Loucy (cell line): ENCODE data around the gene MICALL1.

Source experiments
- H2AFZ ChIP-seq: fragments of 200-600 bp; sonication (generic); 2 replicates; pipeline ENCODE4 v1.6.0; 2016; ENCODE audit warnings: antibody characterized with exemption, mild to moderate bottlenecking, low read length, moderate library complexity
- H3F3A ChIP-seq: fragments of 200-600 bp; 2 replicates; pipeline ENCODE4 v1.6.0; 2016; ENCODE audit warnings: antibody characterized with exemption, low read depth, mild to moderate bottlenecking
- H3K27me3 ChIP-seq: fragments of 200-600 bp; sonication (generic); 2 replicates; pipeline ENCODE4 v1.6.1; 2014; ENCODE audit warnings: low read length, mild to moderate bottlenecking; ENCODE audit not compliant: insufficient read depth, poor library complexity, severe bottlenecking
- H3K36me3 ChIP-seq: fragments of 200-600 bp; sonication (generic); 2 replicates; pipeline ENCODE4 v1.6.1; 2016; ENCODE audit warnings: low read length; ENCODE audit not compliant: insufficient read depth
- H3K4me1 ChIP-seq: fragments of 200-600 bp; sonication (generic); 2 replicates; pipeline ENCODE4 v1.5.1; 2014; ENCODE audit warnings: low read length, mild to moderate bottlenecking; ENCODE audit not compliant: insufficient read depth, poor library complexity, severe bottlenecking
- H3K4me2 ChIP-seq: fragments of 200-600 bp; sonication (generic); 2 replicates; pipeline ENCODE4 v1.6.0; 2014; ENCODE audit warnings: antibody characterized with exemption, low read length, low read depth, mild to moderate bottlenecking; ENCODE audit not compliant: poor library complexity, severe bottlenecking
- H3K4me3 ChIP-seq: fragments of 200-600 bp; sonication (generic); 2 replicates; pipeline ENCODE4 v1.5.1; 2014; ENCODE audit warnings: low read length, mild to moderate bottlenecking, mixed read lengths; ENCODE audit not compliant: poor library complexity, severe bottlenecking
- H3K79me2 ChIP-seq: fragments of 200-600 bp; sonication (generic); 2 replicates; pipeline ENCODE4 v1.6.1; 2014; ENCODE audit warnings: low read length; ENCODE audit not compliant: insufficient read depth
- H3K9ac ChIP-seq: fragments of 200-600 bp; sonication (generic); 2 replicates; pipeline ENCODE4 v1.6.0; 2014; ENCODE audit warnings: mild to moderate bottlenecking, low read depth, low read length, moderate library complexity; ENCODE audit not compliant: poor library complexity, severe bottlenecking
- H3K9me2 ChIP-seq: fragments of 200-600 bp; sonication (generic); replicated peaks from 2 replicates; pipeline ENCODE4 v1.6.1; 2016; ENCODE audit warnings: low read depth, low read length, mixed read lengths
- H3K9me3 ChIP-seq: fragments of 200-600 bp; sonication (generic); 2 replicates; pipeline ENCODE4 v1.6.1; 2014; ENCODE audit warnings: mild to moderate bottlenecking, antibody characterized with exemption, low read length, low read depth; ENCODE audit not compliant: insufficient read depth
- H4K20me1 ChIP-seq: fragments of 200-600 bp; sonication (generic); 2 replicates; pipeline ENCODE4 v1.6.0; 2014; ENCODE audit warnings: antibody characterized with exemption, low read length, mild to moderate bottlenecking; ENCODE audit not compliant: insufficient read depth, poor library complexity, severe bottlenecking
- EZH2phosphoT487 ChIP-seq: fragments of 200-600 bp; IDR thresholded peaks from 2 replicates; pipeline ENCODE4 v1.6.1; 2018; ENCODE audit warnings: antibody characterized with exemption, mild to moderate bottlenecking, moderate library complexity, borderline replicate concordance
- TF ChIP-seq, protein P1 (sequence below): fragments of 200-600 bp; sonication (generic); conservative IDR thresholded peaks from 2 replicates; pipeline ENCODE4 v1.5.1; 2014; ENCODE audit warnings: mild to moderate bottlenecking, antibody characterized with exemption, low read length

Gene MICALL1

DNA sequence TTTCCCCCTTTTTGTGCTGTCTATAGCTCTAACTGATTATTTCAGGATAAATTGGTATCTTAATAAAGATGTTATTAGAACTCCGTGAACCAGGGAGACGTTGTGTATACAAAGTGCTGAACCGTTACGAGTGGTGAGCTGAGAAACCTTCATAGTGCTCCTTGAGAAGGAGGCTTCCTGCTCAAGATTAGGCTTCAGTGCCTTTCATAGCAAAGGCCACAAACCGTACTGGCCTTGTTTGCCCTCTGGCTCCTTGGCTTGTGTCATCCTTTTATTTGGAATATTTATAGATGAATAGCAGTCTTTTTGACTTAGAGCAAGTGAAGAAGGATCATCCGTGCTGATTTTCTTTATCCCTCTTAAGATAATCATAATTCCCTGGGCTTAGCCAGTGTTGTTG lies 40.6 kb upstream of the MICALL1 start:
- peaks cover 9% of the 10 kb centered on the region; the same call in 1 of the 2 replicates for H3K79me2 ChIP-seq
- no peaks in the 10 kb centered on the region for H3K9me3 ChIP-seq
- H3K36me3 ChIP-seq: peaks cover 79% of the 10 kb centered on the region
- no peak overlapping the region for H3K4me3 ChIP-seq
- no peak overlapping the region for H3K9ac ChIP-seq
- H3K9me2 ChIP-seq: no peaks in the 10 kb centered on the region
- no peak overlapping the region for H3K4me2 ChIP-seq
- H3F3A ChIP-seq: no peaks in the 10 kb centered on the region
- H3K4me1 ChIP-seq: no peaks in the 10 kb centered on the region
- TF ChIP-seq, protein P1, sequence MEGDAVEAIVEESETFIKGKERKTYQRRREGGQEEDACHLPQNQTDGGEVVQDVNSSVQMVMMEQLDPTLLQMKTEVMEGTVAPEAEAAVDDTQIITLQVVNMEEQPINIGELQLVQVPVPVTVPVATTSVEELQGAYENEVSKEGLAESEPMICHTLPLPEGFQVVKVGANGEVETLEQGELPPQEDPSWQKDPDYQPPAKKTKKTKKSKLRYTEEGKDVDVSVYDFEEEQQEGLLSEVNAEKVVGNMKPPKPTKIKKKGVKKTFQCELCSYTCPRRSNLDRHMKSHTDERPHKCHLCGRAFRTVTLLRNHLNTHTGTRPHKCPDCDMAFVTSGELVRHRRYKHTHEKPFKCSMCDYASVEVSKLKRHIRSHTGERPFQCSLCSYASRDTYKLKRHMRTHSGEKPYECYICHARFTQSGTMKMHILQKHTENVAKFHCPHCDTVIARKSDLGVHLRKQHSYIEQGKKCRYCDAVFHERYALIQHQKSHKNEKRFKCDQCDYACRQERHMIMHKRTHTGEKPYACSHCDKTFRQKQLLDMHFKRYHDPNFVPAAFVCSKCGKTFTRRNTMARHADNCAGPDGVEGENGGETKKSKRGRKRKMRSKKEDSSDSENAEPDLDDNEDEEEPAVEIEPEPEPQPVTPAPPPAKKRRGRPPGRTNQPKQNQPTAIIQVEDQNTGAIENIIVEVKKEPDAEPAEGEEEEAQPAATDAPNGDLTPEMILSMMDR: no peak
- H2AFZ ChIP-seq: no peak overlapping the region
- peaks cover 7% of the 10 kb centered on the region for H4K20me1 ChIP-seq
- H3K27me3 ChIP-seq: no peaks in the 10 kb centered on the region

DNA sequence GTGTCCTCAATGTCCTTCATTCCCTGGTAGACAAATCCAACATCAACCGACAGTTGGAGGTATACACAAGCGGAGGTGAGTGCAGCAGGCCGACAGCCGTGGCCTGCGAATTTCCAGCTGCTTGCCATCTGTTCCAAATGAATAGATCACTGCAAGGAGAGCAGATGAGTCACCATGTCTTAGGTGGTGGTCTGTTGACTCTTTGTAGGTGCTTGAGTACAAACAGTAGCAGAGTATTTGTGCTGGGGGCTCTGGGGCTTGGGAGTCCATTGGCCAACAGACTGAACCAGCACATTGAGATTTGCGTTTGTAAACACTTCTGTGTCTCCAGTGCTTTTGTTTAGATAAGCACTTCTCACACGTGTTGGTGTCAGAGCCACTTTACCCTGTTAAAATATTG lies 35.8 kb upstream of the MICALL1 start:
- Histone ChIP-seq H3K9me3 (no peaks in the 10 kb centered on the region), H3K79me2 (peaks cover 4% of the 10 kb centered on the region; the same call in 1 of the 2 replicates), H3K27me3 (no peaks in the 10 kb centered on the region), H2AFZ (no peak overlapping the region), H3K4me3 (no peak overlapping the region), H3K9ac (no peak overlapping the region), H3K36me3 (peaks cover 78% of the 10 kb centered on the region), H4K20me1 (no peaks in the 10 kb centered on the region), H3K9me2 (no peaks in the 10 kb centered on the region), H3K4me2 (no peak overlapping the region), H3K4me1 (no peaks in the 10 kb centered on the region), H3F3A (no peaks in the 10 kb centered on the region)
- no peak for TF ChIP-seq EZH2phosphoT487
- TF ChIP-seq, protein P1: no peak

DNA sequence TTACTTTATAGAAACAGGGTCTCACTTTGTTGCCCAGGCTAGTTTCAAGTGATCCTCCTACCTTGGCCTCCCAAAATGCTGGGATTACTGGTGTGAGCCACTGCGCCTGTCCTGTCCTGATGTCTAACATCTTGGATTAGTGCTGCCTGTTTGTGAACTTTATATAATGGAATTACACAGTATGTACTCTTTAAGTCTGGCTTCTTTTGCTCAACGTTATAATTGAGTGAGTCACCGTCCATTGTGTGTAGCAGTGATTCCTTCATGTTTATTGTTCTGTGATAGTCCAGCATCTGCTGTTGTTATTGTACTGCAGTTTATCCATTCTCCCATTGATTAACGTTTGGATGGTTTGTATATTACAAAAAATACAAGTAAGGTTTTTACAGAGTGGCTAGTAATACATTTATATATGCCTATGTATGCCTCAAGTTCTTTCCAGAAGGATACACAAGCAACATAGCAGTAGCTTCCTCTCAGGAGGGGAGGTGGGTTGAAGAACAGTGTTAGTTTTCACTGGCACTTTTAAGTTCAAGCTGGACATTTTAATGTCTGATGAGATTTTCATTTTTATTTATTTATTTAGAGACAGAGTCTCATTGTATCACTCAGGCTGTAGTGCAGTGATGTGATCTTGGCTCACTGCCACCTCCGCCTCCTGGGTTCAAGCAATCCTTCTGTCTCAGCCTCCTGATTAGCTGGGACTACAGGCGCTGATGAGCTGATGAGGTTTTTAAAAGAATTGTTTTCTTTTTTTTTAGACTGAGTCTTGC lies 25.2 kb upstream of the MICALL1 start:
- H3K4me1 ChIP-seq: peaks cover 3% of the 10 kb centered on the region
- no peaks in the 10 kb centered on the region for H3K27me3 ChIP-seq
- no peaks in the 10 kb centered on the region for H3K9me3 ChIP-seq
- H3K36me3 ChIP-seq: peaks cover 67% of the 10 kb centered on the region; the same call in 1 of the 2 replicates
- H4K20me1 ChIP-seq: peaks cover 10% of the 10 kb centered on the region
- no peak overlapping the region for H2AFZ ChIP-seq
- no peak overlapping the region for H3K9ac ChIP-seq
- TF ChIP-seq, protein P1: no peak
- no peak overlapping the region for H3K4me3 ChIP-seq
- H3K9me2 ChIP-seq: no peaks in the 10 kb centered on the region
- H3F3A ChIP-seq: no peaks in the 10 kb centered on the region
- H3K4me2 ChIP-seq: no peak overlapping the region
- peaks cover 8% of the 10 kb centered on the region; the same call in 1 of the 2 replicates for H3K79me2 ChIP-seq
